NOMO-1 (cell line): ENCODE measurements around the gene ABHD6.
"Not testable (repeated sequence)": the region's sequence is repeated elsewhere in the genome, so short reads cannot be mapped to it uniquely, and the experiment has no call there.

Experiments
- DNase-seq, 2 experiments: peaks; one replicate each; lab custom pipeline; 2025; ENCODE audit not compliant: unreplicated experiment in 2 of 2; lab: John Stamatoyannopoulos, UW

The ABHD6 gene

DNA sequence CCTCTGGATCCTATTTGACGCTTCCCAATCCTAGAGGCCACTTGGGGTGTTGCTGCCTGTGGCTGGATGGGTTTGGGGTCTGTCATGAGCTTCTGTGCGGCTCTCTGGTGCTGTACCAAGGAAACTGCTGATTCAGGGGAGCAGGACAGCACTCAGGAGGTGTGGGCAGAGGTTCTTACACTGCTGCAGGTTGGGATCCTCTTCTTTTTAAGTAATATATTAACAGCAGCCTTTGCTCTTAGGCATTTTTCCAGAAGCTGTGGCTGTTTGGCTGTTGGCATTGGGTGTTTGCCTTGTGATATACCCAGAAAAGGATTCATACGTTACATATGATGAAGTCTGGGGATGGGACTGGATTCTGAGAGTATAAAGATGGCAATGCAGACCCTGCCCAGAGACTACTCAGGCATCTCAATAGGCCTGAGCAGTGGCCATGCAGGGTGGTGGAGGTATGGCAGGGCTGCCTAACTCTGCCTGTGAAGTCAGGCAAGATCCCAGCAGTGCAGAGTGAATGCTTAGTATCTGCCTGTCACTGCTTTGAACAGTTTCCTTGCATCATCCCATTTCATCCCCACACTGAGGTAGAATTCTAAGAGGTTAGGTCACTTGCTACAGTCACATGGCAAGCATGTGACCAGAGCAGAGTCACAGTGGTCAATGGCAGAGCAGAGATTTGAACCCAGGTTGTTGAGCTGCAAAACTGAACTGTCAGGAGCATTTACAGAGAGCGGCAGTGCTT is 3.9 kb downstream of the ABHD6 start:
- DNase-seq = no peak

GRCh38 chr3:58242340-58242739 is 4.7 kb downstream of the ABHD6 start:
- no peak for DNase-seq

DNA sequence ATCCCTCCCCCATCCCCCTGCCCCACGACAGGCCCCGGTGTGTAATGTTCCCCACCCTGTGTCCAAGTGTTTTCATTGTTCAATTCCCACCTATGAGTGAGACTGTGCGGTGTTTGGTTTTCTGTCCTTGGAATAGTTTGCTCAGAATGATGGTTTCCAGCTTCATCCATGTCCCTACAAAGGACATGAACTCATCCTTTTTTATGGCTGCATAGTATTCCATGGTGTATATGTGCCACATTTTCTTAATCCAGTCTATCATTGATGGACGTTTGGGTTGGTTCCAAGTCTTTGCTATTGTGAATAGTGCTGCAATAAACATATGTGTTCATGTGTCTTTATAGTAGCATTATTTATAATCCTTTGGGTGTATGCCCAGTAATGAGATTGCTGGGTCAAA is 5.3 kb downstream of the ABHD6 start:
- DNase-seq = not testable (repeated sequence)

GRCh38 chr3:58243976-58244585 is 6.5 kb downstream of the ABHD6 start:
- no peak for DNase-seq

GRCh38 chr3:58246148-58247047 is 8.8 kb downstream of the ABHD6 start:
- DNase-seq = no peak

DNA sequence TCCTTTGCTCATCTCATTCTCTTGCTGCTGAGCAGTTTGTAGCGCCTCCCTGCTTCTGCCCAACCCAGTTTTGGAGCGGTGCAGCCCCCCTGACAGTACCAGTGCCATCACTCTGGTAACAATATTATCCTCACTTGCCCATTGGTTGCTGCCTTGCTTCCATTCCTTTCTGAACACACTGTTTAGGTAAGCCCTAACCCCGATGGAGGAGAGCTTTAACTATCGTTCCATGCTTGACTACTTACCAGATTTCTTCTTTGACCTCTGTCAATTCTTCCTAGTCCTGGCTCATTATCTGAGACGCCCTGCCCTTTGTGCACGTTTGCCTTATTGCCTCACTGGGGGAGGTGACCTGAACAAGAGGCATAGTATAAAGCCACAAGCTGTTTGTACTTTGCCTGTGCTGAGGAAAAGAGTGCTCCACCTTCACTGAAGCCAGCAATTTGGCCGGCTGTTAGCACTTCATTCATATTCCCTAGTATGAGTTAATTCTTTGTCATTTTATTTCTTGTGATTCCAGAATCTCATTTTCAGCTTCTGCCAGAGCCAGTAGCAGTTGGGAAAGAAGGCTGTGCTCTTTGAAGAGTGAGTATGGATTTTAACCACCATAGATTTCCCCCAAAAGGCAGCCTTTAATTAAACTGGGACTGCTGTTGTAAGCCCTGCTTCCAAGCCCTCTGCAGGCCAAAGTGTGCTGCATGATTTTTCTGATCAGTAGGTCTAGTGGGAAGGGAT is 11.9 kb downstream of the ABHD6 start:
- DNase-seq = no peak

DNA sequence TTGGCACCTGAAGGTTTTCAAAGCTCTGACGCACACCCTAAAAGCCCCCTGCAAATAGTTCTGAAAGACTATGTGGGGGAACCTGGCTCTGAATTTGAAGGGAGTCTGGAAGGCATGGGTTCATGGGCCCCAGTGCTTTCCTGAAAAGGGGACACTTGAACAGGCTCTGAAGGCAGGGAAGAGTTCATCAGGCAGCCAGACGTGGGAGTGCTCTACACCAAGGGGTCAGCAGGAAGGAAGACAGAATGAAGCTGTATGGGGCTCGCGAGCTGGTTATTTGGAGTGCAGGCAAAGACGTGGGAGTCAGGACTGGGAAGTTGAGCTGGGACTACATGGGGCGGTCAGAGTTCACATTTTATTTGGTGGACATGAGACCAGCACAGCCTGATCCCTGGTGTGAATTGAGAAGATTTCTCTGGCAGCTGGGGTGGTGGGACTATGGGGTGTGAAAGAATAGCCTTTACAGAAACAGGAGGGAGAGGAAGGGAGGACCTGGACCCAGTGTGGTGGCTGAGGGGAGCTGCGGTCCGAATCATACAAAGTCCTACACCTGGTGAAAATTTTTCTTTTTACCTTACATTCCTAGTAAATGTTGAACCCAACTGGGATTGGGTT is 12.6 kb downstream of the ABHD6 start:
- DNase-seq = no peak

DNA sequence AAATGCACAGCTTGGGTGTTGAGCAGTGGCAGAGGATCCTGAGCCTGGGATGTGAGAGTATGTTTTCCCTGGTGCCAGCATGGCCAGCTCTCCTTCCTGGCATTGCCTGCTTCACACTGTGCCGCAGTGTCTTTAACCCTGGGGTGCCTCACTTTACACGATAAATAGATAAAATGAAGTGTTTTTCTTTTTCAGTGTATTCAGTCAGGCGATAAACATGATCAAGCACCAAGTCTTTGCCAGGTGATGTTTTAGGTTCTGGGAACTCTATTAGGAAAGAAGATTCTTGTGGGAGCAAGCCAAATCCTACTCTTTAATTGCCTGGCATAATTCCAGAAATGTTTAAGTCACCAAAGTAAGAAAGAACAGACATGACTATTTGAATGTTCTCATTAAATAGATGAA is 14.0 kb downstream of the ABHD6 start:
- no peak for DNase-seq

- DNase-seq = no peak
These were observed 16.6 kb downstream of the ABHD6 start for GRCh38 chr3:58254144-58254543.

GRCh38 chr3:58256061-58256460 is 18.5 kb downstream of the ABHD6 start:
- DNase-seq = no peak

- no peak for DNase-seq
These were observed 18.9 kb downstream of the ABHD6 start for GRCh38 chr3:58256511-58256910.

DNA sequence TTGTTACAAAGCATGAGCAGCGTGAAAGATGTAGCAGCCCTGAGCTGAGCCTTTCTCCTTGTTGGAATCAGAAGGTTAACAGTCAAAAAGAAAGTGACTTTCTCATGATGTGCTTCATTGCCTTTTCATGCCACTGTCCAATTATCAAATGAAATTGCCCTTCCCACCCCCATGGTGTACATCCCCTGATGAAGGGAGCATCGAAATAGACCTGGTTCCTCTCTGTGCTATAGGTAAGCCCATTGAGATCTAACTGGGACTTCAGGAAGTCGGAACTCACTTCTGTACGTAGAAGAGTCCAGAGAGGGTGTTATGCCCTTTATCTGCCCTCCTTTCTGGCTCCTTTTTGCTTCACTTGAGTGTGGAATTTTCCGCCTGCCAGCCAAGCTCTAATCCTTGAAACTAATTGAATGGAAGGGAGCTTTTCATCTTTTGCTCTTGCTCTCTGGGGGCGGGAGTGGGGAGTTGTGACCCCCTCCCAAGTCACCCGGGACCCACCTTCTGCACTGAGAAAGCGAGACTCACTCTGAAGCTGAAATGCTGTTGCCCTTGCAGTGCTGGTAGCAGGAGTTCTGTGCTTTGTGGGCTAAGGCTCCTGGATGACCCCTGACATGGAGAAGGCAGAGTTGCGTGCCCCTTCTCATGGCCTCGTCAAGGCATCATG is 20.9 kb downstream of the ABHD6 start:
- no peak for DNase-seq

- peak; percentile 13 to 73 for DNase-seq
These were observed 22.7 kb downstream of the ABHD6 start for GRCh38 chr3:58260261-58260731.

DNA sequence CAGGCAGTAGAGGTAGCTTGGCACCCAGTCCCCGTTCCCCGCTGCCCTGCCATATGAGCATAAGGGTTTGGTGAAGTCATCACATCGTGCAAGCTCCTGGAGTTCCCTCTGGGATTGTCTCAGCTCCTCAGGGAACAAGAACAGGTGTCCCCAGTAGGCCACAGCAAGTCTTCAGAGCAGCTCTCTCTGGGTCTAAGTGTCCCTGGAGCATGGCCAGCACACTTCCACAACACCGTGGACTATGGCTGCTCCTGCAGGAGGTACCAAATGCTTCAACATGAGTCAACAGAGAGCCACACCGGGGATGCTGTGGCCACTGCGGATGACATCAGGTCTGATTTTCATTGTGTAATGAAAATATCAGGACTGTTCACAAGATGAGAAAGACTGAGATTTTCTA is 23.1 kb downstream of the ABHD6 start:
- no peak for DNase-seq

- no peak for DNase-seq
These were observed 24.5 kb downstream of the ABHD6 start for GRCh38 chr3:58261954-58262666.

DNA sequence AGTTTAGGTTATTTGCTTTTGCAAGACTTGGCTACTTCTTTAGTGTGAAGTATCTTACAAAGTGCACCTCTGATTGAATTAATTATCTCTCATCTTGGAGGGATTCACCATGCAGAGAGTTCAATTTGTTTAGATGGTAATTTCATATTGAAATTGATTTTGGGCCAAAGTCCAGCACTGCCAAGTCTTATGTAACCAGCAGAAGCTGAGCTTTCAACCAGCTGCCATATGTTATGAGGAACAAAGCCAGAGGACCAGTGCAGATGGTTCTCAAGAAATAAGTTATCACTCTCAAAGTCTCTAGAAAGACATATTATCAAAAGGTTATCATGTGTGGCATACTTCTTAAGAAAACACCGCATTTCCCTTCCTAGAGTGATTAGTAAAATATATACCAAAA is 29.0 kb downstream of the ABHD6 start:
- no peak for DNase-seq

GRCh38 chr3:58267543-58267942 is 30.0 kb downstream of the ABHD6 start:
- DNase-seq = not testable (repeated sequence)

DNA sequence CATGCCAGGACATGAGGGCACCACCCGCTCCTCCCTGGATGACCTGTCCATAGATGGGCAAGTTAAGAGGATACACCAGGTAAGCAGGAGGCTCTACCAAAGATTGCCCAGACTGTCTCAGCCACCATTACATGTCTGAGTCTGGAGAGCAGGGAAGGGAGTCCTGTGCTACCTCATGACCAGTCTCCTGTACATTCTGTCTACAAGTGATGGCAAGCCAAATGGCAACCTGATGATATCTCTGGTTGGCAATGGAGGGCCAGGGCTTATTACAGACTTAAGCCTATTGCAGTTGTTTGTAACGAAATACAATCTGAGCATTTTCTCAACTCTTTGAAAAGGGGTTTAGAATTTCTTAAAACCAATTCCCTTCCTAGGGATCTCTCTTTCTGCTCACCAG is 31.8 kb downstream of the ABHD6 start:
- no peak for DNase-seq

- DNase-seq = no peak
These were observed 32.9 kb downstream of the ABHD6 start for GRCh38 chr3:58270485-58270884.
